ENCODE results near the gene PPP5C. TPM values are rescaled to one million over a fixed set of nuclear protein-coding genes. Genes with fewer than 3 reads are reported as not detected.
"Not testable (repeated sequence)": the region's sequence is repeated elsewhere in the genome, so short reads cannot be mapped to it uniquely, and the experiment has no call there.

The PPP5C gene
- total RNA-seq, 1 donor from 2014 or later, result 35.5 TPM

DNA sequence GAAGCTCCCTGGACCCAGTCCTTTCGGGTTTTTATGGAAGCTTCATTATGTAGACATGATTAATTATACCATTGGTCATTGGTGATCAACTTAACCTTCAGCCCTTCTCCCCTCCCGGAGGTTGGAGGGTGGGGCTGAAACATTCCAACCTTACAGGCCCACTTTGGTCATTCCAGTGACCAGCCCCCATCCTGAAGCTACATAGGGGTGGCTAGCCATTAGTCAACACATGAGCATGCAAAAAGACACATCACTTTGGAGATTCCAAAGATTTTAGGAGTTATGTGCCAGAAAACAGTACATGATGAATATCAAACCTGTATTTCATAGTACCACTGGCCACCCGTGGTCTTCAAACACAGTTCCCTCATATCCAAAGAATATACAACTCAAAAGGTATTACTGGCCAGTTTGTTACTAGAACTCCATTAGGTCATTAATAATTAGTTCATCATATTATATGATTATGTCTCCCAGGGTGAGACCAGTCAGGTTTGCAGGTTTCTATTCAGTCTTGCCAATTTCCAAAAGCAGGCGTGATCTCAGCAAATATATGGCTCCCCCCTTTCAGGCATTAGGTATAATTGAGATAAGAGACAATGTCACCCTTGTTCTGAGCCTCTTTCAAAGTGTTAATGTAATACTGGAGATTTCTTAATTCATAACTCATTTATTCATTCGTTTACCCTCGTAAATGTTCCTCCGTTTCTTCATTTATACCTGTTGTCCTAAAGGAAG, 11.1 kb downstream of the PPP5C start:
- no peak for DNase-seq (ENCODE audit: low spot score)
- no peak for ATAC-seq

GRCh38 chr19:46361915-46362314, 15.0 kb downstream of the PPP5C start:
- DNase-seq (ENCODE audit: low spot score) (no peak), ATAC-seq (no peak)

DNA sequence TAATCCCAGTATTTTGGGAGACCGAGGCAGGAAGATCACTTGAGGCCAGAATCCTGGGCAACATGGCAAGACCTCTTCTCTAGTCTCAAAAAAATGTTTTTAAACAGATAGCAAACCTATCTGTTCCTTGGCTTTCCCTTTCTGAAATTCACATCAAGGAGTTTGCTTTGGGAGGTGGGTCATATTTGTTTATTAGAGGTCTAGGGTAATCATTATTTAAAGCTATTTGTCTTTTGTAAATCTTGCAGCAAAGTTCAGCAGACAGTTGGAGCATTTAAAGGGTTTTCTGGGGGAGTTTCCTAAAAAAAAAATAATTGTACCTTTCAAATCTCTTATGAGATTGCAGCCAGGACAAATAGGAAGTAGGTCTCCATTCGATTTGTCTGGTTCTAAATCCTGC, 17.5 kb downstream of the PPP5C start:
- no peak for DNase-seq (ENCODE audit: low spot score)
- peak; percentile 66 for ATAC-seq

DNA sequence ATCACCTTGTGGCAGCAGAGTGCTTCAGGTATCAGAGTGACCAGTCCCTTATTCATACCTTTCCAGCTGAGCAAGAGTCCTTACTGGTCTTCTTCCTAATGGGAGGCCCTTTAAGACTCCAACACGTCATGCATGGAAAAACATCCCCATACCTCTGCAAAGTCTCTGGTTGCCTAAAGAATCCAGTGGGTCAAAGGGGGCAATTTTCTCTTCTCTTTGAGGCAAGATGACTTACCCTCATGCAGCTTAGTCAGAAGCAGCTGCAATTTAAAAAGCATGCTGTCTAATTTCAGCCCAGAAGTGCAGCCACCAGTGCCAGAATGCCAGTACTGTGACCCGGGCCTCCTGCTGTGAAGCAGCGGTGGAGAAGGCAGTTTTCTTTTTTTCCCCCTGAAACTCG, 18.7 kb downstream of the PPP5C start:
- ATAC-seq (peak; percentile 8), DNase-seq (ENCODE audit: low spot score) (no peak)

- ATAC-seq, result no peak
- DNase-seq (ENCODE audit: low spot score), result no peak
Measured at GRCh38 chr19:46366620-46367292, 19.9 kb downstream of the PPP5C start.

- DNase-seq (ENCODE audit: low spot score) (peak; percentile 19), ATAC-seq (no peak)
Measured at GRCh38 chr19:46367426-46367825, 20.5 kb downstream of the PPP5C start.

DNA sequence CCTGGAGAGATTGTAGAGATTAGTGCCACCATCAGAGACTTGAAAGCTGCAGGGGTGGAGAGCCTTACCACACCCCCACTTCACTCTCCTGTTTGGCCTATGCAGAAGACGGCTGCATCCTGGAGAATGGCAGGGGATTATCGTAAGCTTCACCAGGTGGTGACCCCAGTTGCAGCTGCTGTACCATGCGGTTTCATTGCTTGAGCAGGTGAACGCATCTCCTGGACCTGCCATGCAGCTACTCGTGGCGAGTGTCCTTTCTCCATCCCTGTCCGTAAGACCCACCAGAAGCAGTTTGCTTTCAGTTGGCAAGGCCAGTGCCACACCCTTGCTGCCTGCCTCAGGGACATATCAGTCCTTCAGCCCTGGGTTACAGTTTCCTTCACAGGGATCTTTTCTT, 21.2 kb downstream of the PPP5C start:
- ATAC-seq (no peak), DNase-seq (ENCODE audit: low spot score) (peak; percentile 37)

- no peak for DNase-seq (ENCODE audit: low spot score)
- no peak for ATAC-seq
Measured at GRCh38 chr19:46369817-46370216, 22.9 kb downstream of the PPP5C start.

GRCh38 chr19:46371371-46371901, 24.5 kb downstream of the PPP5C start:
- peak; percentile 41 for DNase-seq (ENCODE audit: low spot score)
- ATAC-seq, result no peak

DNA sequence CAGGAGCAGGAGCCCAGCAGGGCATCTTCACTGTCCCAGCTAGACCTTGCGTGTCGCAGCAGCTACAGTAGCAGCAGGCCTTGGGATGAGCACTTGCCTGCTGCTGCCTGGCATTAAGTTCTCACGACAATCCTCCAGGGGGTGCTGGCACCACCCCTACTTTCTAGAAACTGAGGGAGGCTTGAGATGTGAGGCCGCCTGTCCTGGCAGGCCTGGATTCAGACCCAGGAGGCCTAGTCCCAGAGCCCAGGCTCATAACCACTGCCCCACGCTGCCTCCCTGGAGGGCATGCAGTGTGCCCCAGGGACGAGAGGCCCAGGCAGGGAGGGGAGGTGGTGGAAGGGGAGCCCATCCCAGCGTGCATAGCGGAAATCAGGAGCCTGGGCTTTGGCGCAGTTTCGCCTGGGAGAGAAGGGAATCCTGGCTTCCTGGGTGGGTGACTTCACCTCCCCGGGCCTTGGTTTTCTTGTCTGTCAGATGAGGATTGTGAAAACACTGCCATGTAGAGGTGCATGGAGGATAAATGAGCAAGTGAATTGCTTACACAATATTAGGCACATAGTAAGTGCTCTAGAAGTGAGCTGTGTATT, 26.1 kb downstream of the PPP5C start:
- DNase-seq (ENCODE audit: low spot score), result peak; percentile 44
- ATAC-seq, result no peak

DNA sequence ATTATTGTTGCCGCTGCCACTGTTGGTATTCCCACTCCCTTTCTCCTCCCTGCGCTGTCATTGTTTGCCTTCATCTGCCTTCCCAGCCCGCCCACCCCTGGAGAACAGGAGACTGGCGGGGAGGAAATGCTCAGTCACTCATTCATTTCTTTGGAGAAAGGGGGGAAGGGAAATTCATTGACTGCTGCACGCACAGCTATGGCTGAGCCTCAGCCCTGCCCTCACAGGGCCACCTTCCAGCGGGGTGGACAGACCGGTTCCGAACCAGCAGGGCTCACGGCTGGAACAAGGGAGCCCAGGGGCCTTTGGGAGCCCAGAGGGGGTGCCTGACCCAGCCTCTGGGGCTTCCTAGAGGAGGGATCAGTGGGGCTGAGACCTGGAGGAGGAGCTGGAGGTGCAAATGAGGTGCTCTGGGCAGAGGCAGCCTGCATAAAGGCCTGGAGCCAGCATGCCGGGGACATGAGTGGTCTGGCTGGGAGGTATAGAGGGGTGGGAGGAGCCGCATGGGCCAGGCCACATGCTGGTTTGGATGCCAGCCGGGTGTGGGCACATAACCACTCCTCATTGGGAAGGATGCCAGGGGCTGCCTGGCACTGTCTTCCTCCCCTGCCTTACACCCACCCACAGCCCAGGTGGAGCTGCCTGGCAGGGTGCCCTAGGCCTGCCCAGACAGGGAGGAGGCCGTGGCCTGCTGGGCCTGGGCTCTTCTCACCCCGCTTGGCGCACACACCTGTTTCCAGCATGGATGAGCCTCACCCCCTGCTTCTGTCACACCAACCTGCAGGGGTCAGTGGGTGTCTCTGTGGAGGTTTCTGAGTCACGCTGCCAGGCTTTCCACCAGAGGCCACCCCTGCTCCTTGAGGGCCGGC, 26.8 kb downstream of the PPP5C start:
- DNase-seq (ENCODE audit: low spot score) (peak; percentile 92), ATAC-seq (peak; percentile 89)

GRCh38 chr19:46374536-46375475, 27.9 kb downstream of the PPP5C start:
- ATAC-seq, result no peak
- DNase-seq (ENCODE audit: low spot score), result peak; percentile 40

- DNase-seq (ENCODE audit: low spot score), result peak; percentile 40
- not testable (repeated sequence) for ATAC-seq
Measured at GRCh38 chr19:46375476-46376067, 28.7 kb downstream of the PPP5C start.

- DNase-seq (ENCODE audit: low spot score) (peak; percentile 41), ATAC-seq (no peak)
Measured at GRCh38 chr19:46376241-46377153, 29.6 kb downstream of the PPP5C start.

GRCh38 chr19:46378268-46378667, 31.4 kb downstream of the PPP5C start:
- no peak for ATAC-seq
- no peak for DNase-seq (ENCODE audit: low spot score)

DNA sequence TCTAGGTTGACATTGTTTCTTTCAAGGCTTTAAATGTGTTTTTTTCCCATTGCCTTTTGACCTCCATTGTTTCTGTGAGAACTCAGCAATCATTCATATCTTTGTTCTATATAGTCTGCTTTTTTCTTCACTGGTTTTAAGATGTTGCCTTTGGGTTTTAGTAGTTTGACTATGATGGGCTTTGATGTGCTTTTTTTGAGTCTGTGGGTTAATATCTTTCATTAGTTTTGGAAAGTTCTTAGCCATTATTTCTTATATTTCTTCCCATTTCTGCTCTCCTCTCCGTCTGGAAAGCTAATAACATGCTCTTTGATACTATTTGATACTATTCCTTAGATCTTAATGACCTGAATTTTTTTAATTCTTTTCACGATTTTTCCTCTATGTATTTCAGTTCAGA, 33.8 kb downstream of the PPP5C start:
- ATAC-seq, result no peak
- no peak for DNase-seq (ENCODE audit: low spot score)

DNA sequence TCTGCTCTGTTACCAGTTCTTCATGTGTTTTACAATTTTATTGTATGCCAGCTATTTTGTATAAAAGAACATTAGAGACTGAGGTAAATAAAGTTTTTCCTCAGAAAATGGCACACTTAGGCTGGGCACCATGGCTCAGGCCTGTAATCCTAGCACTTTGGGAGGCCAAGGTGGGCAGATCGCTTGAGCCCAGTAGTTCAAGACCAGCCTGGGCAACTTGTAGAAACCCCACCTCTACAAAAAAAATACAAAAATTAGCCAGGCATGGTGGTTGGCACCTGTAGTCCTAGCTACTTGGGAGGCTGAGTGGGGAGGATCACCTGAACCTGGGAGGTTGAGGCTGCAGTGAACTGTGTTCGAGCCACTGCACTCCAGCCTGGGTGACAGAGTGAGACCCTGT, 34.5 kb downstream of the PPP5C start:
- ATAC-seq (no peak), DNase-seq (ENCODE audit: low spot score) (peak; percentile 14)

DNA sequence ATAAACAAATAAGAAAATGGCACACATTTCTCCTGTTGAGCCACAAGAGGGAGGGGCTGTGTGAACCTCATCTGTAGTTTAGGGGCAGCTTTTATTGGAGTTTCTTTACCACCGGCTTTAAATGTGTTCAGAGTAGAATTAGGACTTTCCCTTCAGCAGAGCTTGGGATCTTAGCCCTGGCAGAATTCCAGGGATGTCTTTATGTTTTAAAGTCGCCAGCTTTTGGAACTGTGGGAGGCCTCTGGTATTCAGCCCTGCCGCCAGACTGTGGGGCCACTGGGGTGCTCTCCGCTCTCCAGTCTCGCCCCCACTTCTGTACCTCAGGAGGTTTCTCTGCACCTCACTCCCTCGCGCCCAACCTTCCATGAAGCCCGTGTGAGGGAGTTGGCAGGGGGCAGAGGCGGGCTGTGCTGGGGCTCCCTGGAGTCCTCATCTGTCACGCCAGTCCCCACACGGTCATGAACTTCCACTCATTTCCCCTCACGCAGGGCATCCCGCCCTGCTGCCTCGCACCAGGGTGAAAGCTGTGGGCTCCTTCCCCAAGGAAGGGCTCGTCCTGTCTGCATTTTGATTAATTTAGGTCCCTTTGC, 35.0 kb downstream of the PPP5C start:
- ATAC-seq (no peak), DNase-seq (ENCODE audit: low spot score) (peak; percentile 26)
